SU-DHL-6 (cell line): ENCODE data around the gene ANKS1B.

ENCODE experiments used
- H2AFZ ChIP-seq: fragments of 200-600 bp; sonication (generic); 2 replicates; pipeline ENCODE4 v1.6.1; 2014; ENCODE audit warnings: low read depth, mild to moderate bottlenecking, moderate library complexity, mixed read lengths, antibody characterized with exemption, low read length; ENCODE audit not compliant: severe bottlenecking
- H3F3A ChIP-seq: fragments of 200-600 bp; shearing (Covaris generic); 2 replicates; pipeline ENCODE4 v1.6.0; 2016; ENCODE audit warnings: antibody characterized with exemption, mild to moderate bottlenecking; ENCODE audit not compliant: insufficient read depth
- H3K27ac ChIP-seq: fragments of 200-600 bp; sonication (generic); 2 replicates; pipeline ENCODE4 v1.5.1; 2016; ENCODE audit warnings: low read depth, mild to moderate bottlenecking, low read length, moderate library complexity, mixed read lengths
- H3K27me3 ChIP-seq: fragments of 200-600 bp; sonication (generic), shearing (Covaris generic); 2 replicates; pipeline ENCODE4 v1.6.0; 2014; ENCODE audit warnings: mild to moderate bottlenecking, low read length
- H3K36me3 ChIP-seq: fragments of 200-600 bp; sonication (generic); 2 replicates; pipeline ENCODE4 v1.6.1; 2014; ENCODE audit warnings: mild to moderate bottlenecking, low read length, mixed read lengths
- H3K4me2 ChIP-seq: fragments of 300-600, 200-600 bp; shearing (Covaris generic), sonication (generic); 2 replicates; pipeline ENCODE4 v1.6.0; 2014; ENCODE audit warnings: low read length, low read depth, mild to moderate bottlenecking; ENCODE audit not compliant: poor library complexity, severe bottlenecking
- H3K4me3 ChIP-seq: fragments of 200-600 bp; sonication (generic); 2 replicates; pipeline ENCODE4 v1.5.1; 2014; ENCODE audit warnings: antibody characterized with exemption, low read length, mild to moderate bottlenecking, mixed read lengths; ENCODE audit not compliant: insufficient read depth, poor library complexity, severe bottlenecking
- H3K79me2 ChIP-seq: fragments of 200-600 bp; sonication (generic); 2 replicates; pipeline ENCODE4 v1.6.1; 2014; ENCODE audit warnings: mild to moderate bottlenecking, low read length, moderate library complexity; ENCODE audit not compliant: insufficient read depth
- H3K9ac ChIP-seq: fragments of 200-600 bp; sonication (generic); 2 replicates; pipeline ENCODE4 v1.7.0; 2014; ENCODE audit warnings: mild to moderate bottlenecking, low read length
- H3K9me2 ChIP-seq: fragments of 200-600 bp; sonication (generic); replicated peaks from 2 replicates; pipeline ENCODE4 v1.6.1; 2014; ENCODE audit warnings: low read length; ENCODE audit not compliant: insufficient read depth
- H3K9me3 ChIP-seq: fragments of 200-600 bp; sonication (generic); 2 replicates; pipeline ENCODE4 v1.6.1; 2014; ENCODE audit warnings: low read length, mixed read lengths; ENCODE audit not compliant: insufficient read depth
- H4K20me1 ChIP-seq: fragments of 200-600 bp; sonication (generic); 2 replicates; pipeline ENCODE4 v1.6.1; 2014; ENCODE audit warnings: low read depth, mild to moderate bottlenecking, antibody characterized with exemption, low read length, moderate library complexity, mixed read lengths
- CTCF ChIP-seq: fragments of 200-600 bp; sonication (generic); IDR thresholded peaks from one replicate; pipeline ENCODE4 v1.5.1; 2017; ENCODE audit warnings: antibody characterized with exemption, mild to moderate bottlenecking, low read length, moderate library complexity; ENCODE audit not compliant: insufficient read depth, poor library complexity, severe bottlenecking
- EZH2phosphoT487 ChIP-seq: fragments of 200-600 bp; sonication (generic), shearing (Covaris generic); conservative IDR thresholded peaks from 2 replicates; pipeline ENCODE4 v1.6.1; 2018; ENCODE audit warnings: mild to moderate bottlenecking, antibody characterized with exemption, low read length, moderate library complexity, mixed read lengths

The ANKS1B gene

GRCh38 chr12:99618657-99619056, 366.1 kb downstream of the ANKS1B start:
- Histone ChIP-seq H3K4me2 (no peak overlapping the region), H3K9me2 (no peaks in the 10 kb centered on the region), H3K36me3 (no peaks in the 10 kb centered on the region), H4K20me1 (no peaks in the 10 kb centered on the region), H3K9ac (no peak overlapping the region), H2AFZ (no peak overlapping the region), H3K27me3 (no peaks in the 10 kb centered on the region), H3K79me2 (no peaks in the 10 kb centered on the region), H3K9me3 (no peaks in the 10 kb centered on the region), H3F3A (no peaks in the 10 kb centered on the region), H3K27ac (no peak overlapping the region), H3K4me3 (no peak overlapping the region)
- TF ChIP-seq CTCF (no peak), EZH2phosphoT487 (no peak)

GRCh38 chr12:99611599-99611998, 373.1 kb downstream of the ANKS1B start:
- Histone ChIP-seq H2AFZ (no peak overlapping the region), H3K27ac (no peak overlapping the region), H3K9me3 (no peaks in the 10 kb centered on the region), H3K27me3 (no peaks in the 10 kb centered on the region), H3K79me2 (no peaks in the 10 kb centered on the region), H4K20me1 (no peaks in the 10 kb centered on the region), H3F3A (no peaks in the 10 kb centered on the region), H3K4me3 (no peak overlapping the region), H3K9me2 (no peaks in the 10 kb centered on the region), H3K9ac (no peak overlapping the region), H3K36me3 (no peaks in the 10 kb centered on the region), H3K4me2 (no peak overlapping the region)
- no peak for TF ChIP-seq EZH2phosphoT487
- TF ChIP-seq CTCF, result no peak

GRCh38 chr12:99611117-99611516, 373.6 kb downstream of the ANKS1B start:
- Histone ChIP-seq H3K27me3 (no peaks in the 10 kb centered on the region), H3K9me3 (no peaks in the 10 kb centered on the region), H3K4me2 (no peak overlapping the region), H3K9ac (no peak overlapping the region), H3K79me2 (no peaks in the 10 kb centered on the region), H3K4me3 (no peak overlapping the region), H2AFZ (no peak overlapping the region), H3K36me3 (no peaks in the 10 kb centered on the region), H4K20me1 (no peaks in the 10 kb centered on the region), H3K27ac (no peak overlapping the region), H3F3A (no peaks in the 10 kb centered on the region), H3K9me2 (no peaks in the 10 kb centered on the region)
- no peak for TF ChIP-seq EZH2phosphoT487
- no peak for TF ChIP-seq CTCF
